Uterus (tissue), 4 donors: ENCODE results near the gene ZNF785. TPM values are rescaled to one million over a fixed set of nuclear protein-coding genes. Genes with fewer than 3 reads are reported as not detected.

Experiments used
- DNase-seq, 2 donors: peaks; one replicate each; pipeline ENCODE4 v3.0.0-alpha.2; 2019 to 2020
- H3K27ac ChIP-seq, 2 donors: fragments of 200-600 bp; sonication (generic); 1 replicate in 1 of 2; 2 replicates in 1 of 2; pipeline ENCODE4 v1.5.1; 2016 to 2018
- H3K27me3 ChIP-seq, 2 donors: fragments of 200-600 bp; sonication (generic); one replicate each; pipeline ENCODE4 v1.5.1; 2018 to 2019; ENCODE audit warnings: control low read depth in 1 of 2
- H3K36me3 ChIP-seq, 2 donors: fragments of 200-600 bp; sonication (generic); one replicate each; pipeline ENCODE4 v1.5.1; 2019; ENCODE audit warnings: control low read depth in 1 of 2
- H3K4me1 ChIP-seq, 2 donors: fragments of 200-600 bp; sonication (generic); one replicate each; pipeline ENCODE4 v1.5.1; 2018 to 2019; ENCODE audit warnings: control low read depth in 1 of 2
- H3K4me3 ChIP-seq, 2 donors: fragments of 200-600 bp; sonication (generic); 1 replicate in 1 of 2; 2 replicates in 1 of 2; pipeline ENCODE4 v1.5.1; 2018 to 2019; ENCODE audit warnings: mild to moderate bottlenecking in 1 of 2
- H3K9me3 ChIP-seq, 2 donors: fragments of 200-600 bp; sonication (generic); one replicate each; pipeline ENCODE4 v1.5.1; 2019; ENCODE audit warnings: control low read depth in 1 of 2
- CTCF ChIP-seq, 4 experiments: fragments of 200-600 bp in 2 of 4; fragments of 450-650 bp in 2 of 4; sonication (generic) in 2 of 4; IDR thresholded peaks; one replicate each; pipeline ENCODE4 v1.5.1; 2016 to 2019; ENCODE audit warnings: antibody characterized with exemption in 4 of 4, mild to moderate bottlenecking in 2 of 4, moderate library complexity in 1 of 4
- POLR2A ChIP-seq, 2 donors: fragments of 450-650 bp; IDR thresholded peaks; one replicate each; pipeline ENCODE4 v1.6.1; 2016; ENCODE audit warnings: antibody characterized with exemption in 2 of 2, mild to moderate bottlenecking in 1 of 2, moderate library complexity in 1 of 2
- intact Hi-C: fragments of 100-400 bp; cut with DNase I; formaldehyde crosslinking; loops from one replicate; pipeline ENCODE4 v1.15.1; 2023; ENCODE audit warnings: low total_unique reads
- total RNA-seq, 4 donors: library from RNA; depleted of rRNA in 3 of 4; stranded (reverse); fragments of >200 nt in 3 of 4; gene quantifications; one replicate each; pipeline versions ENCODE4 v1.1.0 to v1.2.4, GENCODE V29; 2014 to 2023
- donor health status: DM: yes; HTN: yes; CAD: no.

The ZNF785 gene
- total RNA-seq, 4 donors from 2014 or later, result 6.8 to 37.4 (median 15.2) TPM

GRCh38 chr16:30623536-30624283, 38.2 kb upstream of the ZNF785 start:
- Histone ChIP-seq H3K36me3 (no peaks in the 10 kb centered on the region), H3K27ac (no peak overlapping the region), H3K9me3 (no peaks in the 10 kb centered on the region), H3K4me1 (no peaks in the 10 kb centered on the region), H3K4me3 (no peak overlapping the region), H3K27me3 (no peaks in the 10 kb centered on the region)
- no peak for TF ChIP-seq CTCF (IDR thresholded peaks at IDR 0.05)
- no peak for TF ChIP-seq POLR2A (IDR thresholded peaks at IDR 0.05)
- intact Hi-C loops, result no loop called here
- no peak for DNase-seq

- Histone ChIP-seq H3K27me3 (no peaks in the 10 kb centered on the region), H3K9me3 (no peaks in the 10 kb centered on the region), H3K4me3 (no peak overlapping the region), H3K36me3 (no peaks in the 10 kb centered on the region), H3K27ac (no peak overlapping the region), H3K4me1 (no peaks in the 10 kb centered on the region)
- TF ChIP-seq CTCF (IDR thresholded peaks at IDR 0.05), result no peak
- TF ChIP-seq POLR2A (IDR thresholded peaks at IDR 0.05), result no peak
- intact Hi-C loops, result no loop called here
- DNase-seq, result no peak
Measured at GRCh38 chr16:30622455-30623032, 37.0 kb upstream of the ZNF785 start.

- no peaks in the 10 kb centered on the region for H3K36me3 ChIP-seq
- H3K4me3 ChIP-seq, result no peak overlapping the region
- no peaks in the 10 kb centered on the region for H3K9me3 ChIP-seq
- H3K4me1 ChIP-seq, result no peaks in the 10 kb centered on the region
- no peaks in the 10 kb centered on the region for H3K27me3 ChIP-seq
- no peak for DNase-seq
- intact Hi-C loops, result no loop called here
- no peak for TF ChIP-seq POLR2A (IDR thresholded peaks at IDR 0.05)
- no peak for TF ChIP-seq CTCF (IDR thresholded peaks at IDR 0.05)
- H3K27ac ChIP-seq, result no peak overlapping the region
Measured at GRCh38 chr16:30621765-30622164, 36.3 kb upstream of the ZNF785 start.

GRCh38 chr16:30620169-30620568, 34.7 kb upstream of the ZNF785 start:
- DNase-seq, result no peak
- Histone ChIP-seq H3K4me3 (no peak overlapping the region), H3K36me3 (no peaks in the 10 kb centered on the region), H3K9me3 (no peaks in the 10 kb centered on the region), H3K27ac (no peak overlapping the region), H3K4me1 (no peaks in the 10 kb centered on the region), H3K27me3 (no peaks in the 10 kb centered on the region)
- intact Hi-C loops, result no loop called here
- TF ChIP-seq POLR2A (IDR thresholded peaks at IDR 0.05), result no peak
- no peak for TF ChIP-seq CTCF (IDR thresholded peaks at IDR 0.05)

GRCh38 chr16:30619638-30620037, 34.1 kb upstream of the ZNF785 start:
- Histone ChIP-seq H3K4me1 (no peaks in the 10 kb centered on the region), H3K27ac (no peak overlapping the region), H3K9me3 (no peaks in the 10 kb centered on the region), H3K36me3 (no peaks in the 10 kb centered on the region), H3K4me3 (no peak overlapping the region), H3K27me3 (no peaks in the 10 kb centered on the region)
- intact Hi-C loops, result no loop called here
- TF ChIP-seq POLR2A (IDR thresholded peaks at IDR 0.05) (no peak), CTCF (IDR thresholded peaks at IDR 0.05) (no peak)
- DNase-seq, result no peak
